HL-60 (cell line): ENCODE measurements around the gene VDR.
A peak's percentile ranks its signal among the peaks of the same experiment; 100 is the strongest.
"Not testable (repeated sequence)": the region's sequence is repeated elsewhere in the genome, so short reads cannot be mapped to it uniquely, and the experiment has no call there.

ENCODE experiments used
- DNase-seq, 2 experiments: peaks; one replicate each; pipeline ENCODE4 v3.0.0-alpha.2; 2010 to 2020; ENCODE audit warnings: low read depth in 1 of 2, low spot score in 1 of 2
- H3K27ac ChIP-seq: fragments of 250-450 bp; sonication (Bioruptor Pico); replicated peaks from 2 replicates; pipeline ENCODE4 v1.5.1; 2020; ENCODE audit warnings: mild to moderate bottlenecking, moderate library complexity
- H3K27me3 ChIP-seq: fragments of 250-450 bp; sonication (Bioruptor Pico); 2 replicates; pipeline ENCODE4 v1.5.1; 2021; ENCODE audit warnings: mild to moderate bottlenecking, moderate library complexity; ENCODE audit not compliant: insufficient read depth, poor library complexity, severe bottlenecking
- H3K4me3 ChIP-seq: replicated peaks from 2 replicates; pipeline ENCODE4 v1.5.1; 2011; ENCODE audit warnings: mild to moderate bottlenecking, control low read depth, low read length; ENCODE audit not compliant: insufficient read depth
- GABPA ChIP-seq: IDR thresholded peaks from 2 replicates; pipeline ENCODE4 v1.6.1; 2012; ENCODE audit warnings: low read depth
- POLR2AphosphoS5 ChIP-seq: IDR thresholded peaks from 2 replicates; pipeline ENCODE4 v1.6.1; 2012; ENCODE audit warnings: low read depth
- SPI1 ChIP-seq: IDR thresholded peaks from 2 replicates; pipeline ENCODE4 v1.6.1; 2012; ENCODE audit warnings: low read depth, mild to moderate bottlenecking, borderline replicate concordance
- TF ChIP-seq, protein P1 (sequence below): IDR thresholded peaks from one replicate; pipeline ENCODE4 v1.5.1; 2011; ENCODE audit warnings: low read length, control low read depth, inconsistent platforms; ENCODE audit not compliant: insufficient read depth
- TF ChIP-seq, protein P2 (sequence below): IDR thresholded peaks from 2 replicates; pipeline ENCODE4 v1.6.1; 2012; ENCODE audit warnings: low read depth; ENCODE audit not compliant: insufficient replicate concordance

Gene VDR

DNA sequence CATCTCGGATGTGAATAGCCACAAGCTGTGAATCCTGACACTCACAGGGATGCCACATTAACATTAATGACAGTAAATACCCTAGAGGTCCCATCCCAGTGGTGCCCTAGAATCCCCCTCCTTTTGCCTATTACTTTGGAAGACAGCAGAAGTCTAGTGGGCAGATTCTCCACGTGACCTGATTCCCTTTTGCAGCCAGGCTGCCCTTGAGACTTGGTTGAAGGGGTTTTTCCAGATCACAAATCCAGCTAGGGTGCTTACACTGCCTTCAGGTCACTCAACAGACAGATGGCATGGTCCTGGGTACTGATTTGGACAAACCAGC is 93.8 kb downstream of the VDR start:
- Histone ChIP-seq H3K27me3 (no peaks in the 10 kb centered on the region), H3K4me3 (no peak overlapping the region), H3K27ac (peak overlapping the region; percentile 71)
- DNase-seq = no peak
- TF ChIP-seq, protein P1, sequence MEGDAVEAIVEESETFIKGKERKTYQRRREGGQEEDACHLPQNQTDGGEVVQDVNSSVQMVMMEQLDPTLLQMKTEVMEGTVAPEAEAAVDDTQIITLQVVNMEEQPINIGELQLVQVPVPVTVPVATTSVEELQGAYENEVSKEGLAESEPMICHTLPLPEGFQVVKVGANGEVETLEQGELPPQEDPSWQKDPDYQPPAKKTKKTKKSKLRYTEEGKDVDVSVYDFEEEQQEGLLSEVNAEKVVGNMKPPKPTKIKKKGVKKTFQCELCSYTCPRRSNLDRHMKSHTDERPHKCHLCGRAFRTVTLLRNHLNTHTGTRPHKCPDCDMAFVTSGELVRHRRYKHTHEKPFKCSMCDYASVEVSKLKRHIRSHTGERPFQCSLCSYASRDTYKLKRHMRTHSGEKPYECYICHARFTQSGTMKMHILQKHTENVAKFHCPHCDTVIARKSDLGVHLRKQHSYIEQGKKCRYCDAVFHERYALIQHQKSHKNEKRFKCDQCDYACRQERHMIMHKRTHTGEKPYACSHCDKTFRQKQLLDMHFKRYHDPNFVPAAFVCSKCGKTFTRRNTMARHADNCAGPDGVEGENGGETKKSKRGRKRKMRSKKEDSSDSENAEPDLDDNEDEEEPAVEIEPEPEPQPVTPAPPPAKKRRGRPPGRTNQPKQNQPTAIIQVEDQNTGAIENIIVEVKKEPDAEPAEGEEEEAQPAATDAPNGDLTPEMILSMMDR = no peak
- no peak for TF ChIP-seq POLR2AphosphoS5

DNA sequence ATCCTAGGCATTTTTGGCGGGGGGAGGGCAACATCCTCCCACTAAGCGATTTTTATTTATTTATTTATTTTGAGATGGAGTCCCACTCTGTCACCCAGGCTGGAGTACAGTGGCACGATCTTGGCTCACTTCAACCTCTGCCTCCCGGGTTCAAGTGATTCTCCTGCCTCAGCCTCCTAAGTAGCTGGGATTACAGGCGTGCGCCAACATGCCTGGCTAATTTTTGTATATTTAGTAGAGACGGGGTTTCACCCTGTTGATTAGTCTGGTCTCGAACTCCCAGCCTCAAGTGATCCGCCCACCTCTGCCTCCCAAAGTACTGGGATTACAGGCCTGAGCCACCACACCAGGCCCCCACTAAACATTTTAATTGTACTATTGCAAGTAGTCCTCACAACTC is 95.3 kb downstream of the VDR start:
- not testable (repeated sequence) for H3K27me3 ChIP-seq, DNase-seq, H3K4me3 ChIP-seq
- peak overlapping the region; percentile 71 for H3K27ac ChIP-seq

DNA sequence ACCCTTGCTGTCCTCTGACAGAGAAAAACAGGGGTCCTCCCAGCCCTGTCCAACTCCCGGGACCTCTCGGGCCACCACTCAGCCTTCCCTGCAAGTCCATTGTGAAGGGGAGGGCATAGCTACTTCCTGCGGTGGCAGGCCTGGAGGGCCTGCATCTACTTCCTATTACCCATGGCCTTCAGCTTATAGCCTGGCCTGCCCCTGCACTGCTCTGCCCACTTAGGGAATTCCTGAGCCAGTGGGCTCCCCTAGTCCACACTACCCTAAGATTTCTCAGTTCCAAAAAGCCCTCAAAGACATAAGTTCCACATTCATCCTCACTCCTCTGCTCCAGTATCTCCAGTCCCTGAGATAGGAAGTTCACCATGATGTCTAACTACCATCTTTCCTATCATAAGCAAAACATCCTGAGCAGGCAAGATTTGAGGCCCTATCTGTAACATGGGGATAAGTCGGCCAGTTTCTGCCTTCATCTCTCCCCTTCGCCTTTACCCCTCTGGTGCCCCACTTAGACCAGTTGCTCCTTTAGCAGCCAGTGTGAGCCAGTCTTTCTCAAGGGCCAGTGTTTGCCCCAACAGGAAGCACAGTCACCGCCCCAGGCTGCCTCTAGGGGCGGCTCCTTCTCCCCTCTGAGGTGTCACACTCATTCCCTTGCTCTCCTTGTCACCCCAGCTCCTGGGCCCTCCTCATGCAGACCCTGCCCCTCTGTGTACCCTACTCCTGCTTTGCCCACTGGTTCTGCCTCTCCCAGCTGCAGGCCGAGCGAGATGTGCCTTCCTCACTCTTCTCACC is 96.0 kb downstream of the VDR start:
- Histone ChIP-seq H3K27me3 (no peaks in the 10 kb centered on the region), H3K27ac (peak overlapping the region; percentile 71), H3K4me3 (no peak overlapping the region)
- peak in 1 of 2 experiments; percentile 78 for DNase-seq
- TF ChIP-seq GABPA = no peak
- TF ChIP-seq, protein P1 = peak; percentile 24

DNA sequence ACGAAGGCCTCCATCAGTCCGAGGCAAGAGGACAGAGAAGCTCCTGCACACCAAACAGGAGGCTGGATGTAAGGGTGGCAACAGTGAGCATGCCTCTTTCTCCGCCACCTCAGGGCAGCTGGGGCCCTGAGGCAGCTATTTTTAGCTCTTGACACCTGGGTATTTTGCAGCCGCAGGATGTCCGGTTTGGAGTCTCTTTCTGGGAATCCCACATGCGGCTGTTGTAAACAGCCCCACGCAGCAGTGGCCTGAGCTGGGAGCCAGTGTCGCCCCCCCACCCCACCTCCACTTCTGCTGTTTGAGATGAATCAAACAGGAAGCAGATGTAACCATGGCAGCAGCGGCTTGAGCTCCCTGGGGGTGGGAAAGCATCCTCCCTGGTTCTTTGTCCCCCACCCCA is 96.7 kb downstream of the VDR start:
- Histone ChIP-seq H3K4me3 (no peak overlapping the region), H3K27ac (peak overlapping the region; percentile 71), H3K27me3 (no peaks in the 10 kb centered on the region)
- DNase-seq = peak in 1 of 2 experiments; percentile 74
- no peak for TF ChIP-seq SPI1
- no peak for TF ChIP-seq GABPA
- TF ChIP-seq, protein P2, sequence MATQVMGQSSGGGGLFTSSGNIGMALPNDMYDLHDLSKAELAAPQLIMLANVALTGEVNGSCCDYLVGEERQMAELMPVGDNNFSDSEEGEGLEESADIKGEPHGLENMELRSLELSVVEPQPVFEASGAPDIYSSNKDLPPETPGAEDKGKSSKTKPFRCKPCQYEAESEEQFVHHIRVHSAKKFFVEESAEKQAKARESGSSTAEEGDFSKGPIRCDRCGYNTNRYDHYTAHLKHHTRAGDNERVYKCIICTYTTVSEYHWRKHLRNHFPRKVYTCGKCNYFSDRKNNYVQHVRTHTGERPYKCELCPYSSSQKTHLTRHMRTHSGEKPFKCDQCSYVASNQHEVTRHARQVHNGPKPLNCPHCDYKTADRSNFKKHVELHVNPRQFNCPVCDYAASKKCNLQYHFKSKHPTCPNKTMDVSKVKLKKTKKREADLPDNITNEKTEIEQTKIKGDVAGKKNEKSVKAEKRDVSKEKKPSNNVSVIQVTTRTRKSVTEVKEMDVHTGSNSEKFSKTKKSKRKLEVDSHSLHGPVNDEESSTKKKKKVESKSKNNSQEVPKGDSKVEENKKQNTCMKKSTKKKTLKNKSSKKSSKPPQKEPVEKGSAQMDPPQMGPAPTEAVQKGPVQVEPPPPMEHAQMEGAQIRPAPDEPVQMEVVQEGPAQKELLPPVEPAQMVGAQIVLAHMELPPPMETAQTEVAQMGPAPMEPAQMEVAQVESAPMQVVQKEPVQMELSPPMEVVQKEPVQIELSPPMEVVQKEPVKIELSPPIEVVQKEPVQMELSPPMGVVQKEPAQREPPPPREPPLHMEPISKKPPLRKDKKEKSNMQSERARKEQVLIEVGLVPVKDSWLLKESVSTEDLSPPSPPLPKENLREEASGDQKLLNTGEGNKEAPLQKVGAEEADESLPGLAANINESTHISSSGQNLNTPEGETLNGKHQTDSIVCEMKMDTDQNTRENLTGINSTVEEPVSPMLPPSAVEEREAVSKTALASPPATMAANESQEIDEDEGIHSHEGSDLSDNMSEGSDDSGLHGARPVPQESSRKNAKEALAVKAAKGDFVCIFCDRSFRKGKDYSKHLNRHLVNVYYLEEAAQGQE = no peak
- no peak for TF ChIP-seq POLR2AphosphoS5
- TF ChIP-seq, protein P1 = no peak

DNA sequence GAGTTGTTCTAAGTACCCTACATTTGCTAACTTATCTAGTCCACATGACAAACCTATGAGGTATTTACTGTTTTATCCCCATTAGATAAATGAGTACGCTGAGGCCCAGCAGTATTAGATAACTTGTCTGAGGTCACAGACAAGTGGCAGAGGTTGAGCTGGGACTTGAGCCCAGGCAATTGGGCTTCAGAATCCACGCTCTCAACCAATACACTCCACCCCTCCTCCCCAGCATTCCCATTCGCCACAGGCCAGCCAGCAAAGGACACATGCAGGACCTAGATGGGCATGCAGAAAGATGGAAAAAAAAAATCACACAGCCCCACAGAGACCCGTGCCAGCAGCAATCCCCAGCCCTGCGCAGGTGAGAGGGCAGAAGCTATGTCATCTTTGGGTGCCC is 97.5 kb downstream of the VDR start:
- DNase-seq = no peak
- Histone ChIP-seq H3K4me3 (no peak overlapping the region), H3K27ac (no peak overlapping the region), H3K27me3 (no peaks in the 10 kb centered on the region)
- no peak for TF ChIP-seq GABPA
- TF ChIP-seq, protein P1 = no peak
- TF ChIP-seq, protein P2 = no peak
- TF ChIP-seq POLR2AphosphoS5 = no peak
- TF ChIP-seq SPI1 = no peak
